CD4-positive, alpha-beta T cell treated with Interleukin-4 for 1 hour (primary cell): Measurements from ENCODE around the gene CAMTA1.

ENCODE experiments used
- DNase-seq, 2 donors: peaks; one replicate each; pipeline ENCODE4 v3.0.0-alpha.2; 2020 to 2022

CAMTA1 gene

GRCh38 chr1:6962996-6963911 is 178.0 kb downstream of the CAMTA1 start:
- peak; percentile 31 to 39 for DNase-seq

- DNase-seq = no peak
These were observed 178.7 kb downstream of the CAMTA1 start for GRCh38 chr1:6963912-6964307.

- DNase-seq = no peak
These were observed 180.1 kb downstream of the CAMTA1 start for GRCh38 chr1:6965083-6965934.

GRCh38 chr1:6965935-6966241 is 180.6 kb downstream of the CAMTA1 start:
- DNase-seq = no peak

GRCh38 chr1:6966326-6966725 is 181.1 kb downstream of the CAMTA1 start:
- DNase-seq = no peak

- no peak for DNase-seq
These were observed 182.3 kb downstream of the CAMTA1 start for GRCh38 chr1:6967431-6968111.

- no peak for DNase-seq
These were observed 183.9 kb downstream of the CAMTA1 start for GRCh38 chr1:6969106-6969505.

GRCh38 chr1:6969762-6970161 is 184.5 kb downstream of the CAMTA1 start:
- DNase-seq = no peak

GRCh38 chr1:6970221-6970620 is 185.0 kb downstream of the CAMTA1 start:
- no peak for DNase-seq

GRCh38 chr1:6971048-6971447 is 185.8 kb downstream of the CAMTA1 start:
- no peak for DNase-seq

- DNase-seq = no peak
These were observed 186.4 kb downstream of the CAMTA1 start for GRCh38 chr1:6971699-6972098.

- no peak for DNase-seq
These were observed 187.1 kb downstream of the CAMTA1 start for GRCh38 chr1:6972399-6972798.

- no peak for DNase-seq
These were observed 190.2 kb downstream of the CAMTA1 start for GRCh38 chr1:6975331-6976043.

GRCh38 chr1:6976044-6976375 is 190.8 kb downstream of the CAMTA1 start:
- DNase-seq = no peak

GRCh38 chr1:6979003-6979613 is 193.9 kb downstream of the CAMTA1 start:
- no peak for DNase-seq

GRCh38 chr1:6981595-6981994 is 196.3 kb downstream of the CAMTA1 start:
- no peak for DNase-seq

- DNase-seq = no peak
These were observed 197.2 kb downstream of the CAMTA1 start for GRCh38 chr1:6982443-6982842.

GRCh38 chr1:6982860-6983259 is 197.6 kb downstream of the CAMTA1 start:
- DNase-seq = no peak

GRCh38 chr1:6984536-6984935 is 199.3 kb downstream of the CAMTA1 start:
- DNase-seq = no peak

- DNase-seq = no peak
These were observed 199.7 kb downstream of the CAMTA1 start for GRCh38 chr1:6984986-6985385.

GRCh38 chr1:6985549-6986276 is 200.5 kb downstream of the CAMTA1 start:
- DNase-seq = no peak

GRCh38 chr1:6986281-6986680 is 201.0 kb downstream of the CAMTA1 start:
- DNase-seq = no peak
